Measurements from ENCODE around the gene CLTA.

DNA sequence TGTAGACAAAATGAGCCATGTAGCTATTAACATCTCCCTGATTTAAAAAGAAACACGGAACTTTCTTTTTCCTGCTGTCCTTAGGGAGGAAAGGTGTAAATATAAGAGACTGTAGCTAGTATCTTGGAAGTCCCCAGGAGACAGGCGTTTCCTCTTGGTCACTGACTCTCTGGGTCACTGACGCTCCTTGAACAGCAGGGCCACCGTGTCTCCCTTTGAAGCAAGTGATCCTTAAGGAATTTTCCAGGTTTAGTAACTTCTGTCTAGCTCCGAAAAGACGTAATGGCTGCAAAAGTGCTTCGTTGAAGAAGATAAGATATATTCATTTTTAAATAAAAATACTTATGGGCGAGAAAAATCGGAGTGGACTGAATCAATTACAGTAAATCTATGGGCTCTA lies 745 bp upstream of the CLTA start:
- TF ChIP-seq, protein P1, sequence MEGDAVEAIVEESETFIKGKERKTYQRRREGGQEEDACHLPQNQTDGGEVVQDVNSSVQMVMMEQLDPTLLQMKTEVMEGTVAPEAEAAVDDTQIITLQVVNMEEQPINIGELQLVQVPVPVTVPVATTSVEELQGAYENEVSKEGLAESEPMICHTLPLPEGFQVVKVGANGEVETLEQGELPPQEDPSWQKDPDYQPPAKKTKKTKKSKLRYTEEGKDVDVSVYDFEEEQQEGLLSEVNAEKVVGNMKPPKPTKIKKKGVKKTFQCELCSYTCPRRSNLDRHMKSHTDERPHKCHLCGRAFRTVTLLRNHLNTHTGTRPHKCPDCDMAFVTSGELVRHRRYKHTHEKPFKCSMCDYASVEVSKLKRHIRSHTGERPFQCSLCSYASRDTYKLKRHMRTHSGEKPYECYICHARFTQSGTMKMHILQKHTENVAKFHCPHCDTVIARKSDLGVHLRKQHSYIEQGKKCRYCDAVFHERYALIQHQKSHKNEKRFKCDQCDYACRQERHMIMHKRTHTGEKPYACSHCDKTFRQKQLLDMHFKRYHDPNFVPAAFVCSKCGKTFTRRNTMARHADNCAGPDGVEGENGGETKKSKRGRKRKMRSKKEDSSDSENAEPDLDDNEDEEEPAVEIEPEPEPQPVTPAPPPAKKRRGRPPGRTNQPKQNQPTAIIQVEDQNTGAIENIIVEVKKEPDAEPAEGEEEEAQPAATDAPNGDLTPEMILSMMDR (conservative IDR thresholded peaks at IDR 0.05): no peak
- no peak for TF ChIP-seq ZFX (IDR thresholded peaks at IDR 0.05)
